CD14-positive monocyte (primary cell): ENCODE data around the gene SFT2D2. TPM values are rescaled to one million over a fixed set of nuclear protein-coding genes. Genes with fewer than 3 reads are reported as not detected.

Experiments used
- DNase-seq, 3 donors: peaks; one replicate each; pipeline ENCODE4 v3.0.0-alpha.2; 2011 to 2022
- H2AFZ ChIP-seq: 2 replicates; pipeline ENCODE4 v1.6.0; 2012; ENCODE audit warnings: mild to moderate bottlenecking, low read depth, low read length, inconsistent platforms; ENCODE audit not compliant: insufficient read depth, poor library complexity, severe bottlenecking
- H3K27ac ChIP-seq, 2 donors: 1 replicate in 1 of 2; 2 replicates in 1 of 2; pipeline ENCODE4 v1.5.1; 2012 to 2013; ENCODE audit warnings: low read length in 2 of 2, control low read depth in 1 of 2, inconsistent platforms in 1 of 2, low read depth in 1 of 2, mild to moderate bottlenecking in 1 of 2
- H3K27me3 ChIP-seq, 2 donors: one replicate each; pipeline versions ENCODE4 v1.6.0 to v1.6.1; 2011 to 2013; ENCODE audit warnings: low read length in 2 of 2; ENCODE audit not compliant: control insufficient read depth in 2 of 2, insufficient read depth in 2 of 2
- H3K36me3 ChIP-seq, 2 donors: replicated peaks in 1 of 2; 1 replicate in 1 of 2; 2 replicates in 1 of 2; pipeline versions ENCODE4 v1.5.1 to v1.6.1; 2012 to 2013; ENCODE audit warnings: low read length in 2 of 2, control low read depth in 1 of 2, inconsistent platforms in 1 of 2, mild to moderate bottlenecking in 1 of 2; ENCODE audit not compliant: insufficient read depth in 2 of 2, control insufficient read depth in 1 of 2
- H3K4me1 ChIP-seq, 2 donors: 1 replicate in 1 of 2; 2 replicates in 1 of 2; pipeline versions ENCODE4 v1.5.1 to v1.6.1; 2012 to 2013; ENCODE audit warnings: low read length in 2 of 2, control low read depth in 1 of 2, inconsistent platforms in 1 of 2, mild to moderate bottlenecking in 1 of 2, moderate library complexity in 1 of 2; ENCODE audit not compliant: insufficient read depth in 2 of 2, control insufficient read depth in 1 of 2
- H3K4me2 ChIP-seq: replicated peaks from 2 replicates; pipeline ENCODE3; 2012; ENCODE audit warnings: low read length, moderate library complexity, mild to moderate bottlenecking; ENCODE audit not compliant: poor library complexity, severe bottlenecking; ENCODE audit errors: extremely low read depth
- H3K4me3 ChIP-seq, 3 experiments: fragments of 200-600 bp in 1 of 3; sonication (generic) in 1 of 3; replicated peaks in 1 of 3; 1 replicate in 2 of 3; 2 replicates in 1 of 3; pipeline ENCODE4 v1.5.1; 2011 to 2013; ENCODE audit warnings: low read length in 3 of 3, mild to moderate bottlenecking in 3 of 3, control low read depth in 2 of 3, low read depth in 2 of 3, inconsistent platforms in 1 of 3, moderate library complexity in 1 of 3
- H3K79me2 ChIP-seq: 2 replicates; pipeline ENCODE4 v1.6.0; 2012; ENCODE audit warnings: mild to moderate bottlenecking, control low read depth, inconsistent platforms, low read length, moderate library complexity; ENCODE audit not compliant: insufficient read depth
- H3K9ac ChIP-seq: 2 replicates; pipeline ENCODE4 v1.6.0; 2017; ENCODE audit warnings: low read length, mild to moderate bottlenecking; ENCODE audit not compliant: insufficient read depth, poor library complexity, severe bottlenecking
- H3K9me3 ChIP-seq, 2 donors: replicated peaks in 1 of 2; 1 replicate in 1 of 2; 2 replicates in 1 of 2; pipeline versions ENCODE4 v1.5.1 to v1.6.1; 2012 to 2013; ENCODE audit warnings: low read length in 2 of 2, control low read depth in 1 of 2; ENCODE audit not compliant: control insufficient read depth in 1 of 2, insufficient read depth in 1 of 2
- H4K20me1 ChIP-seq: 2 replicates; pipeline ENCODE4 v1.6.0; 2012; ENCODE audit warnings: mild to moderate bottlenecking, low read length, control low read depth, moderate library complexity; ENCODE audit not compliant: insufficient read depth
- H3K27ac Mint-ChIP-seq, 7 donors: one replicate each; pipeline ENCODE4 v1.8.0; 2020; ENCODE audit warnings: mild to moderate bottlenecking in 7 of 7, mixed read lengths in 7 of 7, moderate library complexity in 6 of 7, inconsistent platforms in 2 of 7
- H3K27me3 Mint-ChIP-seq, 3 donors: one replicate each; pipeline ENCODE4 v1.8.0; 2021 to 2022; ENCODE audit warnings: low read depth in 3 of 3, mild to moderate bottlenecking in 3 of 3, mixed read lengths in 3 of 3, moderate library complexity in 3 of 3, inconsistent platforms in 1 of 3
- H3K36me3 Mint-ChIP-seq, 2 donors: one replicate each; pipeline ENCODE4 v1.8.0; 2020; ENCODE audit warnings: mixed read lengths in 2 of 2, inconsistent platforms in 1 of 2, mild to moderate bottlenecking in 1 of 2
- H3K4me1 Mint-ChIP-seq: one replicate; pipeline ENCODE4 v1.8.0; 2020; ENCODE audit warnings: mild to moderate bottlenecking, mixed read lengths
- H3K4me3 Mint-ChIP-seq, 2 donors: one replicate each; pipeline ENCODE4 v1.8.0; 2020; ENCODE audit warnings: mild to moderate bottlenecking in 2 of 2, mixed read lengths in 2 of 2, moderate library complexity in 1 of 2
- H3K9me3 Mint-ChIP-seq, 7 donors: one replicate each; pipeline ENCODE4 v1.8.0; 2020 to 2022; ENCODE audit warnings: mixed read lengths in 7 of 7, mild to moderate bottlenecking in 6 of 7, moderate library complexity in 6 of 7, inconsistent platforms in 2 of 7
- WGBS: methylation state at CpG from one replicate; pipeline ENCODE4 v1.1.5; 2013; ENCODE audit warnings: missing lambda C conversion rate; ENCODE audit not compliant: insufficient coverage; 5-methylcytosine and 5-hydroxymethylcytosine counted together
- intact Hi-C, 2 donors: fragments of 100-400 bp; cut with micrococcal nuclease; formaldehyde crosslinking; loops; one replicate each; pipeline versions ENCODE4 v1.15.0 to v1.15.1; 2023
- polyA plus RNA-seq, 3 donors: library from polyadenylated mRNA; depleted of rRNA in 1 of 3; unstranded in 2 of 3; stranded (reverse) in 1 of 3; fragments of 300-500 nt in 2 of 3; fragments of >200 nt in 1 of 3; fragmentation: Illumina TruSeq in 2 of 3; gene quantifications; 1 replicate in 2 of 3; 2 replicates in 1 of 3; pipeline ENCODE4 v1.2.3, GENCODE V29; 2012 to 2021
- TF ChIP-seq, protein P1 (sequence below): fragments of 200-600 bp; IDR thresholded peaks from one replicate; pipeline ENCODE4 v1.8.0; 2022; ENCODE audit warnings: antibody characterized with exemption, mild to moderate bottlenecking

Gene SFT2D2
- polyA plus RNA-seq, 3 donors: 23.7 to 46.6 (median 34.9) TPM

DNA sequence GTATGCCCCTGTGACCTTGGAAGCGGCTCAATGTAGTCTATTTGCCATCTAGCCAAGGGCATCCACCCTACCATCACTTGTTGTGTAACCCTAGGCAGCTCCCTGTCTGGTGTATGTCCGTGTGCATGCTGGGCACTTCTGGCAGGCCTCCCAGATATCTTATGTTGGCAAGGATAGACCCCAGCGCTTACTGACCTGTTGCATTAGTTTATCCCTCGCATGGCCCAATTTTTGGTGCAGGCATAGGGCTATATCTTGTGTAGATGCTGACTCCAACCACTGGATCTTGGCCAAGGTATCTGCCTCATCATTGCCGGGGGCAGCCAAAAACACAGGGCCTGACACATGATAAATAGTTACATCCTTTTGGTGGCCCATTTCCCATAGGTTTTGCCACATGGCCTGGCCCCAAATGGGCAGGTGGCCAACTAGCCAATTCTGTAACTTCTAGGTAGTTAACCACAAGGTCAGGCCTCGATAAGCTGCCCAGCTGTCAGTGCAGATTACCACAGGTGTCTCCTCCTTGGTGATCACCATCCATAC lies 40.9 kb downstream of the SFT2D2 start:
- Histone ChIP-seq H3K4me1 (no peaks in the 10 kb centered on the region), H3K27me3 (no peaks in the 10 kb centered on the region), H3K36me3 (peaks cover 6 to 50% of the 10 kb centered on the region in 2 donors), H3K4me2 (no peak overlapping the region), H3K79me2 (no peaks in the 10 kb centered on the region), H3K9me3 (peaks cover 6 to 45% of the 10 kb centered on the region in 2 donors), H3K9ac (no peak overlapping the region), H3K27ac (no peak overlapping the region), H2AFZ (no peak overlapping the region), H4K20me1 (peaks cover 13% of the 10 kb centered on the region), H3K4me3 (no peak overlapping the region)
- intact Hi-C loops: no loop called here
- no peak for DNase-seq
- Mint-ChIP-seq H3K27me3 (peaks cover 0 to 2% (median 0%) of the 10 kb centered on the region in 3 donors), H3K4me3 (no peak overlapping the region), H3K4me1 (no peaks in the 10 kb centered on the region), H3K36me3 (peaks cover 24 to 48% of the 10 kb centered on the region in 2 donors), H3K27ac (no peak overlapping the region), H3K9me3 (peaks cover 3 to 29% (median 14%) of the 10 kb centered on the region in 7 donors)
- WGBS: 74% methylated on average over 5 of the region's 6 CpGs
- TF ChIP-seq, protein P1, sequence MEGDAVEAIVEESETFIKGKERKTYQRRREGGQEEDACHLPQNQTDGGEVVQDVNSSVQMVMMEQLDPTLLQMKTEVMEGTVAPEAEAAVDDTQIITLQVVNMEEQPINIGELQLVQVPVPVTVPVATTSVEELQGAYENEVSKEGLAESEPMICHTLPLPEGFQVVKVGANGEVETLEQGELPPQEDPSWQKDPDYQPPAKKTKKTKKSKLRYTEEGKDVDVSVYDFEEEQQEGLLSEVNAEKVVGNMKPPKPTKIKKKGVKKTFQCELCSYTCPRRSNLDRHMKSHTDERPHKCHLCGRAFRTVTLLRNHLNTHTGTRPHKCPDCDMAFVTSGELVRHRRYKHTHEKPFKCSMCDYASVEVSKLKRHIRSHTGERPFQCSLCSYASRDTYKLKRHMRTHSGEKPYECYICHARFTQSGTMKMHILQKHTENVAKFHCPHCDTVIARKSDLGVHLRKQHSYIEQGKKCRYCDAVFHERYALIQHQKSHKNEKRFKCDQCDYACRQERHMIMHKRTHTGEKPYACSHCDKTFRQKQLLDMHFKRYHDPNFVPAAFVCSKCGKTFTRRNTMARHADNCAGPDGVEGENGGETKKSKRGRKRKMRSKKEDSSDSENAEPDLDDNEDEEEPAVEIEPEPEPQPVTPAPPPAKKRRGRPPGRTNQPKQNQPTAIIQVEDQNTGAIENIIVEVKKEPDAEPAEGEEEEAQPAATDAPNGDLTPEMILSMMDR: no peak

DNA sequence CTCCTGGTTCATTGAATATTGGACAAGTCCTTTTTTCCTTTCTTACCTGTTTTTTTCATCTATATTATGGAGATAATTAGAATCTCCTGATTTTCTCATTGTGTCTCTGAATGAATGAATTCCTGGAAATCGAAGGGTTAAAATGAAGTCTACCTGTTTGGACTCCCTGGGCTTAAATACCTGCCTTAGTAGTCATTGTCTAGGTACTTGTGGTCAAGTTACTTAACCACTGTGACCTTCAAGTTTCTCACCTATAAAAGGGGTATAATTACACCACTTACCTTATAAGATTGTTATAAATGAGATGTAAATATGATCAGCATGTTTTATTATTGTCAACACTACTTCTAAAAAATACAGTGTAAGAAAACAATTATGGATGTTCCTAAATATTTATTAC lies 45.8 kb downstream of the SFT2D2 start:
- no CpG with 5 or more reads among the region's 1 CpG for WGBS
- no peak overlapping the region for H3K9ac ChIP-seq
- H3K27ac Mint-ChIP-seq: no peak overlapping the region
- intact Hi-C loops: no loop called here
- no peak overlapping the region for H2AFZ ChIP-seq
- H3K27me3 ChIP-seq: no peaks in the 10 kb centered on the region
- DNase-seq: no peak
- no peaks in the 10 kb centered on the region for H3K4me1 ChIP-seq
- peaks cover 6 to 25% of the 10 kb centered on the region in 2 donors for H3K9me3 ChIP-seq
- no peak overlapping the region for H3K4me3 ChIP-seq
- H3K79me2 ChIP-seq: no peaks in the 10 kb centered on the region
- no peak overlapping the region for H3K4me2 ChIP-seq
- peaks cover 0 to 3% of the 10 kb centered on the region in 2 donors for H3K36me3 ChIP-seq
- peaks cover 3% of the 10 kb centered on the region for H3K4me1 Mint-ChIP-seq
- no peak overlapping the region for H3K4me3 Mint-ChIP-seq
- peaks cover 6 to 11% of the 10 kb centered on the region in 2 donors for H3K36me3 Mint-ChIP-seq
- H4K20me1 ChIP-seq: no peaks in the 10 kb centered on the region
- peaks cover 0 to 26% (median 11%) of the 10 kb centered on the region in 7 donors for H3K9me3 Mint-ChIP-seq
- TF ChIP-seq, protein P1: no peak
- no peak overlapping the region for H3K27ac ChIP-seq
- peaks cover 0 to 2% (median 0%) of the 10 kb centered on the region in 3 donors for H3K27me3 Mint-ChIP-seq
